Fibroblast of the conjunctiva (primary cell): ENCODE measurements around the gene NECAB2.

ENCODE experiments used
- DNase-seq: peaks from one replicate; pipeline ENCODE4 v3.0.0-alpha.2; 2010; ENCODE audit warnings: low read depth

NECAB2 gene

GRCh38 chr16:84045001-84045817, 77.2 kb downstream of the NECAB2 start:
- DNase-seq = no peak

- no peak for DNase-seq
Measured at GRCh38 chr16:84045818-84046470, 77.9 kb downstream of the NECAB2 start.

GRCh38 chr16:84047206-84047605, 79.2 kb downstream of the NECAB2 start:
- no peak for DNase-seq

GRCh38 chr16:84047626-84048025, 79.6 kb downstream of the NECAB2 start:
- no peak for DNase-seq

- no peak for DNase-seq
Measured at GRCh38 chr16:84048270-84048669, 80.2 kb downstream of the NECAB2 start.

- DNase-seq = no peak
Measured at GRCh38 chr16:84048871-84049270, 80.8 kb downstream of the NECAB2 start.

- DNase-seq = no peak
Measured at GRCh38 chr16:84049403-84050060, 81.5 kb downstream of the NECAB2 start.

- DNase-seq = no peak
Measured at GRCh38 chr16:84050316-84050715, 82.3 kb downstream of the NECAB2 start.

GRCh38 chr16:84052071-84052622, 84.1 kb downstream of the NECAB2 start:
- DNase-seq = no peak
